Fibroblast of upper back skin (primary cell): Measurements from ENCODE around the gene SLC38A3.
"Not testable (repeated sequence)": the region's sequence is repeated elsewhere in the genome, so short reads cannot be mapped to it uniquely, and the experiment has no call there.

ENCODE experiments used
- DNase-seq: peaks from one replicate; pipeline ENCODE4 v3.0.0-alpha.2; 2013

SLC38A3 gene

GRCh38 chr3:50235716-50236483 lies 30.8 kb downstream of the SLC38A3 start, which contains the start of gene GNAI2:
Gene GNAI2 (plus strand): TSS chr3:50236204. CDS start chr3:50236336, 132 bp downstream.
- DNase-seq: peak; percentile 98

GRCh38 chr3:50236484-50237132 lies 31.5 kb downstream of the SLC38A3 start:
- DNase-seq: no peak

- no peak for DNase-seq
These were observed 32.1 kb downstream of the SLC38A3 start for GRCh38 chr3:50237133-50237651.

DNA sequence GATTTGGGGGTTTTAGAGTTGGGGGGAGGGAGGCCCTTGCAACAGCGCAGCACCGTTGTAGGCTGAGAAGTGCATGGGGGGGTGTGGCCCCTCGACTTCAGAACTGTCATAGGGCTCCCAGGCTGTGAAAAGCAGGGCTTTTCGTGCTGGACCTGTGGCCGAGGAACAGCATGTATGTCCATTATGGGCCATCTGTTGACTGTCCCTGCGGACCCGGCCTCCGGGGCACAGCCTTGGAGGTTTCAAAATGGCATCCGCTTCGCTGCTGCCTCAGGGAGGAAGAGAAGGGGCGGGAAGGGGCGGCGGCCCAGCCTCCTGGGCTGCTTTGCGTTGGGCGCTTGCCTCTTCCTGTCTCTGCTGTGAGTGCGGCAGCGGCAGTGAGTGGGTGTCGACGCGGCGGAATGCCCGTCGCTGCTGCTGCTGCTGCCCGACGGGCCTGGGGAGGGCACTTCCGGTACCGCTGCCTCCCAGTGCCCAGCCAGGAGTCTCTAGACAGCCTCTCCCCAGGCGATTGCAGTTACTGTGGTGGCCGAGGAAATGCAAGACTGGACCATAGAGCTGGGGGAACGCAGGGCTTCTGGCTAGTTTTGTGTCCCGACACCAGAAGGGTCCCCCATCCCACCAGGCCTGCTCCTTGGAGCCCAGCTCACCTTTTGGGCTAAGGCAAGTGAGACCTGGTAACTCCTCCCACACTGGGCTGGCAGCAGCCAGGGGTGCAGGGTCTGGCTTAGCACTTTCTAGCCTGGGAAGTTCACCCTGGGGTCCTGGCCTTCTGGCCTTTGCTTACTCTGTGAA lies 32.9 kb downstream of the SLC38A3 start:
- DNase-seq: peak; percentile 78

GRCh38 chr3:50238549-50239026 lies 33.5 kb downstream of the SLC38A3 start:
- no peak for DNase-seq

DNA sequence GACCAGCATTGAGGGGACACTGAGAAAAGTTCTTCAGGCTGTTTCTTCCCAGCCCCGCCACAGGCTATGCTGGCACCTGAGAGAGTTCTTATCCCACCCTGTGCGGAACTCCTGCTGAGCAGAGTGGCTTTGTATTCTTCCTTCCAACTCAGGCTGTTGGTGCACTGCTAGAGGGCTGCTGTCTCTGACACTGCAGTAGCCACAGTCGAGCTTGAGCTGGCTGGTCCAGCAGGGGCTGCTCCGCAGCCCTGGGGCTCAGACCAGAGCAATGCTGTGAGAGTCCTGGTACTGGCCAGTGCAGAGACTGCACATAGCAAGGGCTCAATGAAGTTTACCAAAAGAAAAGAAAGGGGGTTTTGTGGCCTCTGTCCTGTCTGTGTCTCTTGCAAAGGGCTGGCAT lies 34.6 kb downstream of the SLC38A3 start:
- no peak for DNase-seq

GRCh38 chr3:50241163-50241562 lies 36.1 kb downstream of the SLC38A3 start:
- no peak for DNase-seq

- no peak for DNase-seq
These were observed 36.8 kb downstream of the SLC38A3 start for GRCh38 chr3:50241713-50242380.

DNA sequence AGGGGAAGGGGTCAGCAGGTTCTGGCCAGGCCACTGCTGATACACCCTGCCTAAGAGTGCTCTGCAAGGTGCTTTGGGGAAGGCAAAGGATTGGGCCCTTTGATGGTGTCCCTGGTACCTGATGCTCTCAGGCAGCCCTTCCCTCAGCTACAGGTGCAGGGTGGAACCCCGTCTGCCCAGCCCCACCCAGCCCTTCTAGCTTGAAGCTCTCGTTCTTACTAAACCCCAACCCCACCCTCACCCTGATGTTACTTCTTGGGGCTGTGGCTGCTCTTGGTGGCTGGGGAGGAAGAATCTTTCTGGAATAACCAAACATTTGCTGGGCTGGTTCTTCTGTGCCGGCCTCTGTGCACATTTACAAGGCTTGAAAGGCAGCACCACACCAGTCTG lies 37.3 kb downstream of the SLC38A3 start:
- DNase-seq: no peak

DNA sequence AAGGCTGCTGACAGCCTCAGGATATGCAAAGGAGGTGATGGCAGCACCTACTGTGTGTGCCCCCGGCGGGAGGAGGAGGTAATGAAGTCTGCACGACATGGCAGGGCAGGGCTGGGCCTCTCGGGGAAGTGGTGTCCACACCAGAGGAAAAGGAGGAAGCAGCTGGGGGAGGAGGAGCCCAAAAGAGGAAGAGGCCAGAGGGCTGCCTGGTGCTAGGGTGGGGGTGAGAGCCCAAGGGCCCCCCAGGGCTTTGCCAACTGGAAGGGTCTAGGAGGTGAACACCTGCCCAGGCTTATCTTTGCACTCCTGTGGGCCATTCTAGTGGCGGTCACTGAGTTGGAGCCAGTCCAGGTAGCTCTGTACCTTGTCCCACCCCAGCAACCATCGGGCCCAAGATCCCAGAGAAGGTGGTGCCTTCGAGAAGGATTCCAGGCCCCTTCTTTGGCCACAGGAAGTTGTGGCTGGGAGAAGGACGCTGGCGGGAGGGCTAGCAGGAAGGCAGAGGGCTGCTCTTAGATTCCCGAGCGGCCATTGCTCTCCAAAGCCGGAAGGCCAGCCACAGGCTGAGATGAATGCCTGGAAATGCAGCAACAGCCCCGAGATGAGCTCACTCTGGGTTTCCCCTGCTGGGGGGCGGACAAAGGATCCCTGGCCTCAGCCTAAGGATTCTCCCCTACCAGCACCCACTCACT lies 37.9 kb downstream of the SLC38A3 start:
- DNase-seq: peak; percentile 31

DNA sequence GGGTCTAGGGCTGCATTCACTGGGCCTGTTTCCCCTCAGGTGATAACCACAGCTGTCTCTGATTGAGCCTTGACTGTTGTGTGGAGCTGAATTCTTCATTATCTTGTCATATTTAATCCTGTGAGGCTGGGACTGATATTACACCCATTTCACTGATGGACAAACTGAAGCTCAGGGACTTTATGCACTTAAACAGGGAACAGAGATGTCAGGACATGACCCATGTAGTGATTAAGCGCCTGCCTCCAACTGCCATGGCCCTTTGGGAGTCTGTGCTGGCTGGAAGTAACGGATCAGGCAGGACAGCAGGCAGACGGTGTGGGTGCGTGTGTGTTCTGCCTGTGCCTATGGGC lies 38.4 kb downstream of the SLC38A3 start:
- no peak for DNase-seq

DNA sequence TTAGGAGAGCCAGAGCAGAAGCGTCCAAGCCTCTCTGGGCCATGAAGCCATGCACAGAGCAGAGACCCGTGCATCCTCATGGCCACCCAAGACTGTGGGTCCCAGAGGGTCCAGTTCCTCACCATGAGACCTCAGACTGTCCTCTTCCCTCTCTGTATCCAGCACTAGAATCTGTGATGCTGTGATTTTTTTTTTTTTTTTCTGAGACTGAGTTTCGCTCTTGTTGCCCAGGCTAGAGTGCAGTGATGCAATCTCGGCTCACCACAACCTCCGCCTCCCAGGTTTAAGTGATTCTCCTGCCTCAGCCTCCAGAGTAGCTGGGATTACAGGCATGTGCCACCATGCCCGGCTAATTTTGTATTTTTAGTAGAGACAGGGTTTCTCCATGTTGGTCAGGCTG lies 39.7 kb downstream of the SLC38A3 start:
- DNase-seq: not testable (repeated sequence)

- DNase-seq: no peak
These were observed 40.2 kb downstream of the SLC38A3 start for GRCh38 chr3:50245251-50245745.

GRCh38 chr3:50245831-50246516 lies 40.9 kb downstream of the SLC38A3 start:
- peak; percentile 92 for DNase-seq

GRCh38 chr3:50246517-50246954 lies 41.5 kb downstream of the SLC38A3 start:
- DNase-seq: peak; percentile 95

DNA sequence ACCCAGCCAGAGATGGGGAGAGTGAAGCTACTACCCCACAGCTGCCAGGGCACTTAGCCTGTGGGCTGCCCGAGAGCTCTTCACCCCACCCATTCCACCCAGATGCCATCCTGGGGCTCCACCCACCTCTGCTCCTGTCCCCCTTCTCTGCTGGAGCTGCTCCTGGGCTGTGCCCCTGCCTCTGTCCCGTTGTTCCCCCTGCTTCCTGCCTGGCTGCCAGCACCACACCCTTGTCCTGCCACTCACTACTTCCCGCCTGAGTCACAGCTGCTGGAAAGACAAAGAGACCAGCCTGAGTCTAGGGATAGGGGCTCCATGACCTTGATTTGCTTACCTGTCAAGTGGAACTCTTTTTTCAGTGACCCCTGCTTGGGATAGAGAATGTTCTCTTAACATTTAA lies 43.3 kb downstream of the SLC38A3 start:
- DNase-seq: no peak

DNA sequence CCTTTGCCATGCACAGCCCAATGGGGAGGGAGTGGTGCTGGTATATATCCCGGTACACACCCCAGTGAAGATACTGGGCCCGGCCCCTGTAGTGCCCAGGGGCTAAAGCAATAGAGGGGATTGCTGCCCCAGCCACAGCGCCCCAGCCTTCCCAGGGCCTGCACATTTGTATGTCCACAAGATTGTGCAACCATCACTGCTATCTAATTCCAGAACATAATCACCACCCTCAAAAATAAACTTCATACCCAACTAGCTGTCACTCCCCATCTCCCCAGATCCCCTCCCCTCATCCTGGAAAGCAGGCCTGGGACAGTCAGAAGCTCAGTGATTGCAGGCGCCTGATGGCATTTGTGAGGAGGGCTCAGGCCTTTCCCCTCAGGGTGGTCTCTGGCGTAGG lies 44.4 kb downstream of the SLC38A3 start:
- DNase-seq: no peak

DNA sequence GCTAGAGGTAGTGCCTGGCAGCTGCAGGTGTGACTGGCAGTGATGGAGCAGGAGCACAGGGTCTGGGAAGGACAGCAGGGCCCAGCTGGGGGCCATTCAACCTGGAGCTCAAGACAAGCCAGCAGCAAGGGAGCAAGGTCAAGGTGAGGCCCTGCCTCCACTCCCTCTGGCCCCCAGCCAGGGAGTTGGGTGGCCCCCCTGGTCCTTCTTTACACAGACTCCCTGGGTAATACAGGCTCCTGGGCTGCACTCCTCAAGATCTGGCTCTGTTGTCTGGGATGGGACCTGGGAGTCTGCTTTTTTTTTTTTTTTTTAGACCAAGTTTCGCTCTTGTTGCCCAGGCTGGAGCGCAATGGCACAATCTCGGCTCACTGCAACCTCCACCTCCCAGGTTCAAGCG lies 45.4 kb downstream of the SLC38A3 start:
- no peak for DNase-seq

DNA sequence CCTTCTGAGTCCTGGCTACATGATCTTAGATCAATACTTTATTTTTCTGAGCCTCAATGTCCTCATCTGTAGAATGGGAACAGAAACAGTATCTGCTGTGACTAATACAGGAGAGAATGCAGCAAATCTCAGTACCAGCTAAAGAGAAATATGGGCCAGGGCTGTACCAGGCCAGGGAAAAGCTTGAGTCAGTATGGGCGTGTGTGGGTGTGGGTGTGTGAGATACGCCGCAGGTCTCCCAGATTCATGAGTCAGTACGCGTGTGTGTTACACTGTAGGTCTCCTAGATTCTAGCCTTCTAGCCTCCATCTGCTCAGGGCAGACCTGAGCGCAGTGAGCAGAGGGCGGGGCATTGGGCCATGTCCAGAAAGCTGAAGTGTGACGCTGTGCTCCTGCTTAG lies 46.1 kb downstream of the SLC38A3 start:
- DNase-seq: no peak

GRCh38 chr3:50254577-50255250 lies 49.6 kb downstream of the SLC38A3 start:
- no peak for DNase-seq

- no peak for DNase-seq
These were observed 50.2 kb downstream of the SLC38A3 start for GRCh38 chr3:50255251-50255615.
